ENCODE data around the gene OR2D3.

Gene OR2D3, protein sequence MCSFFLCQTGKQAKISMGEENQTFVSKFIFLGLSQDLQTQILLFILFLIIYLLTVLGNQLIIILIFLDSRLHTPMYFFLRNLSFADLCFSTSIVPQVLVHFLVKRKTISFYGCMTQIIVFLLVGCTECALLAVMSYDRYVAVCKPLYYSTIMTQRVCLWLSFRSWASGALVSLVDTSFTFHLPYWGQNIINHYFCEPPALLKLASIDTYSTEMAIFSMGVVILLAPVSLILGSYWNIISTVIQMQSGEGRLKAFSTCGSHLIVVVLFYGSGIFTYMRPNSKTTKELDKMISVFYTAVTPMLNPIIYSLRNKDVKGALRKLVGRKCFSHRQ

GRCh38 chr11:6920702-6921101 lies at the start of gene OR2D3:
OR2D3 (plus strand) TSS chr11:6921002; CDS start chr11:6921002, 0 bp downstream.
- Histone ChIP-seq H3K9ac (no peak within 1 kb of the TSS), H3K36me3 (ENCODE audit: control insufficient read depth, insufficient read depth, low read length) (no peaks in the 10 kb centered on the region), H3K4me3 (ENCODE audit: low read depth, low read length) (no peak within 1 kb of the TSS), H3K4me1 (no peaks in the 10 kb centered on the region), H3K4me2 (ENCODE audit: low read length) (no peak within 1 kb of the TSS), H3K79me2 (no peaks in the 10 kb centered on the region), H3K9me3 (ENCODE audit: control insufficient read depth, low read length) (no peaks in the 10 kb centered on the region), H3K27me3 (ENCODE audit: control insufficient read depth, insufficient read depth, low read length) (no peaks in the 10 kb centered on the region), H3K27ac (no peak within 1 kb of the TSS), H2AFZ (no peak within 1 kb of the TSS)
- TF ChIP-seq, protein P1, sequence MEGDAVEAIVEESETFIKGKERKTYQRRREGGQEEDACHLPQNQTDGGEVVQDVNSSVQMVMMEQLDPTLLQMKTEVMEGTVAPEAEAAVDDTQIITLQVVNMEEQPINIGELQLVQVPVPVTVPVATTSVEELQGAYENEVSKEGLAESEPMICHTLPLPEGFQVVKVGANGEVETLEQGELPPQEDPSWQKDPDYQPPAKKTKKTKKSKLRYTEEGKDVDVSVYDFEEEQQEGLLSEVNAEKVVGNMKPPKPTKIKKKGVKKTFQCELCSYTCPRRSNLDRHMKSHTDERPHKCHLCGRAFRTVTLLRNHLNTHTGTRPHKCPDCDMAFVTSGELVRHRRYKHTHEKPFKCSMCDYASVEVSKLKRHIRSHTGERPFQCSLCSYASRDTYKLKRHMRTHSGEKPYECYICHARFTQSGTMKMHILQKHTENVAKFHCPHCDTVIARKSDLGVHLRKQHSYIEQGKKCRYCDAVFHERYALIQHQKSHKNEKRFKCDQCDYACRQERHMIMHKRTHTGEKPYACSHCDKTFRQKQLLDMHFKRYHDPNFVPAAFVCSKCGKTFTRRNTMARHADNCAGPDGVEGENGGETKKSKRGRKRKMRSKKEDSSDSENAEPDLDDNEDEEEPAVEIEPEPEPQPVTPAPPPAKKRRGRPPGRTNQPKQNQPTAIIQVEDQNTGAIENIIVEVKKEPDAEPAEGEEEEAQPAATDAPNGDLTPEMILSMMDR (IDR thresholded peaks at IDR 0.05), result no peak

- no peak overlapping the region for H2AFZ ChIP-seq
- H3K36me3 ChIP-seq (ENCODE audit: control insufficient read depth, insufficient read depth, low read length), result no peaks in the 10 kb centered on the region
- H3K4me1 ChIP-seq, result no peaks in the 10 kb centered on the region
- TF ChIP-seq, protein P1 (IDR thresholded peaks at IDR 0.05), result no peak
- no peaks in the 10 kb centered on the region for H3K9me3 ChIP-seq (ENCODE audit: control insufficient read depth, low read length)
- H3K79me2 ChIP-seq, result no peaks in the 10 kb centered on the region
- H3K27me3 ChIP-seq (ENCODE audit: control insufficient read depth, insufficient read depth, low read length), result no peaks in the 10 kb centered on the region
- no peak overlapping the region for H3K4me3 ChIP-seq (ENCODE audit: low read depth, low read length)
- no peak overlapping the region for H3K4me2 ChIP-seq (ENCODE audit: low read length)
- H3K27ac ChIP-seq, result no peak overlapping the region
- no peak overlapping the region for H3K9ac ChIP-seq
Observed at GRCh38 chr11:6871278-6871677, 49.5 kb upstream of the OR2D3 start.

DNA sequence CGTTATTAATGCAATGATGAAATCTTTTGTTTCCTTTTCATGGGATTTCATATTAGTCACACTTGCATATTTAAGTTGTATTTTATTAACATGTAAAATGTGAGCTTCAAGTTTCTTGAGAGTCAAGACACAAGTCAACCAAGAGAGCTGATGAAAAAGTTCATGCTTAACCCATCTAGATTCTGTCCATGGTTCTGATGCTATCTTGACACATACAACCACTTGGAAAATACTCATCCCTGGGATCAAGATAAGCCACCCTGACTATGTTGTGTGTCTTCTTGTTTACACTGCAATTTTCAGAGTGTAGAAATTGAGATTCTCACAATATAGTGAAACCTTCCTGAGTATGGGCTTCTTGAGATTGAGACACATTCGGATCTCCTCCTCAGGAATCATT lies 45.0 kb upstream of the OR2D3 start:
- H3K9me3 ChIP-seq (ENCODE audit: control insufficient read depth, low read length), result no peaks in the 10 kb centered on the region
- H3K36me3 ChIP-seq (ENCODE audit: control insufficient read depth, insufficient read depth, low read length), result no peaks in the 10 kb centered on the region
- no peaks in the 10 kb centered on the region for H3K4me1 ChIP-seq
- no peak overlapping the region for H3K4me3 ChIP-seq (ENCODE audit: low read depth, low read length)
- no peak overlapping the region for H2AFZ ChIP-seq
- TF ChIP-seq, protein P1 (IDR thresholded peaks at IDR 0.05), result no peak
- no peak overlapping the region for H3K9ac ChIP-seq
- H3K4me2 ChIP-seq (ENCODE audit: low read length), result no peak overlapping the region
- no peaks in the 10 kb centered on the region for H3K27me3 ChIP-seq (ENCODE audit: control insufficient read depth, insufficient read depth, low read length)
- no peaks in the 10 kb centered on the region for H3K79me2 ChIP-seq
- no peak overlapping the region for H3K27ac ChIP-seq

DNA sequence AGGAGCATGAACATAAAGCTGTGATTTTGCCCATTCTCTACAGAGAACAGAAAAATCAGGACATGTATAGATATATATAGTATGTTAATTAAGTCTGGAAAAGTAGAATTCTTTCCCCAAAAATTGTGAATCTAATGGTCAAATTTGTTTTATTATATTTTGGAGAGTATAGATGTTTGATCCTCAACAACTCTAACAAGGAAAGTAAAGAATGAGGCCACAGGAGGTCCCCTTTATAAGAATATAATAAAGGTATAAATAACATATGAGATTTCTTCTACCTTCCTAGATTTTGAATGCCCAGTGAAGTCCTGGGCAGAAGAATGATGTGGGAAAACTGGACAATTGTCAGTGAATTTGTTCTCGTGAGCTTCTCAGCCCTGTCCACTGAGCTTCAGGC lies 44.5 kb upstream of the OR2D3 start, which contains the start of gene OR10A4:
Gene OR10A4, plus strand, starts transcription at position 301 of the 400 bp plus-strand sequence. Its CDS starts 23 bp downstream, at position 324.
- H3K27me3 ChIP-seq (ENCODE audit: control insufficient read depth, insufficient read depth, low read length), result no peaks in the 10 kb centered on the region
- H3K79me2 ChIP-seq, result no peaks in the 10 kb centered on the region
- TF ChIP-seq, protein P1 (IDR thresholded peaks at IDR 0.05), result no peak
- no peak within 1 kb of the TSS for H3K9ac ChIP-seq
- H3K27ac ChIP-seq, result no peak within 1 kb of the TSS
- no peak within 1 kb of the TSS for H3K4me2 ChIP-seq (ENCODE audit: low read length)
- no peaks in the 10 kb centered on the region for H3K9me3 ChIP-seq (ENCODE audit: control insufficient read depth, low read length)
- H2AFZ ChIP-seq, result no peak within 1 kb of the TSS
- no peak within 1 kb of the TSS for H3K4me3 ChIP-seq (ENCODE audit: low read depth, low read length)
- H3K36me3 ChIP-seq (ENCODE audit: control insufficient read depth, insufficient read depth, low read length), result no peaks in the 10 kb centered on the region
- H3K4me1 ChIP-seq, result no peaks in the 10 kb centered on the region

DNA sequence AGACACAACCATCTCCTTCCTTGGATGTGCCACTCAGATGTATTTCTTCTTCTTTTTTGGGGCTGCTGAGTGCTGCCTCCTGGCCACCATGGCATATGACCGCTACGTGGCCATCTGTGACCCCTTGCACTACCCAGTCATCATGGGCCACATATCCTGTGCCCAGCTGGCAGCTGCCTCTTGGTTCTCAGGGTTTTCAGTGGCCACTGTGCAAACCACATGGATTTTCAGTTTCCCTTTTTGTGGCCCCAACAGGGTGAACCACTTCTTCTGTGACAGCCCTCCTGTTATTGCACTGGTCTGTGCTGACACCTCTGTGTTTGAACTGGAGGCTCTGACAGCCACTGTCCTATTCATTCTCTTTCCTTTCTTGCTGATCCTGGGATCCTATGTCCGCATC lies 43.9 kb upstream of the OR2D3 start:
- H3K4me1 ChIP-seq, result no peaks in the 10 kb centered on the region
- no peaks in the 10 kb centered on the region for H3K9me3 ChIP-seq (ENCODE audit: control insufficient read depth, low read length)
- H3K4me3 ChIP-seq (ENCODE audit: low read depth, low read length), result no peak overlapping the region
- H3K79me2 ChIP-seq, result no peaks in the 10 kb centered on the region
- H3K36me3 ChIP-seq (ENCODE audit: control insufficient read depth, insufficient read depth, low read length), result no peaks in the 10 kb centered on the region
- TF ChIP-seq, protein P1 (IDR thresholded peaks at IDR 0.05), result no peak
- no peak overlapping the region for H3K9ac ChIP-seq
- no peaks in the 10 kb centered on the region for H3K27me3 ChIP-seq (ENCODE audit: control insufficient read depth, insufficient read depth, low read length)
- H3K27ac ChIP-seq, result no peak overlapping the region
- no peak overlapping the region for H2AFZ ChIP-seq
- H3K4me2 ChIP-seq (ENCODE audit: low read length), result no peak overlapping the region
